K562 (cell line): ENCODE results near the gene LSS. TPM values are rescaled to one million over a fixed set of nuclear protein-coding genes. Genes with fewer than 3 reads are reported as not detected.
A peak's percentile ranks its signal among the peaks of the same experiment; 100 is the strongest.
"Not testable (repeated sequence)": the region's sequence is repeated elsewhere in the genome, so short reads cannot be mapped to it uniquely, and the experiment has no call there.

Source experiments
- ADNP ChIP-seq: fragments of 200-800 bp; sonication (Bioruptor generic); IDR thresholded peaks from 2 replicates; pipeline ENCODE4 v1.6.1; 2016; ENCODE audit warnings: missing genetic modification characterization, missing compliant biosample characterization
- ATF1 ChIP-seq, 2 experiments: fragments of 450-650 bp in 1 of 2; IDR thresholded peaks; 2 replicates each; pipeline ENCODE4 v1.6.1; 2016; ENCODE audit warnings: missing compliant biosample characterization in 1 of 2, missing genetic modification characterization in 1 of 2
- ATF7 ChIP-seq: fragments of 450-650 bp; IDR thresholded peaks from 2 replicates; pipeline ENCODE4 v1.7.1; 2014; ENCODE audit warnings: mild to moderate bottlenecking, moderate library complexity
- CC2D1A ChIP-seq: fragments of 450-650 bp; IDR thresholded peaks from 2 replicates; pipeline ENCODE4 v1.6.1; 2017; ENCODE audit warnings: mild to moderate bottlenecking
- CREM ChIP-seq: IDR thresholded peaks from 2 replicates; pipeline ENCODE4 v1.6.1; 2014; ENCODE audit warnings: antibody characterized with exemption, low read depth
- CTCF ChIP-seq, 3 experiments: IDR thresholded peaks in 2 of 3; conservative IDR thresholded peaks in 1 of 3; 2 replicates each; pipeline ENCODE4 v1.5.1; 2011 to 2012; ENCODE audit warnings: low read length in 3 of 3, mild to moderate bottlenecking in 3 of 3, control low read depth in 2 of 3, improper control_type of control experiment in 1 of 3, inconsistent platforms in 1 of 3, low read depth in 1 of 3, mixed read lengths in 1 of 3, moderate library complexity in 1 of 3; ENCODE audit not compliant: insufficient read depth in 2 of 3
- E2F8 ChIP-seq: fragments of 450-650 bp; IDR thresholded peaks from 2 replicates; pipeline ENCODE4 v1.7.1; 2018; ENCODE audit warnings: mild to moderate bottlenecking, low read depth; ENCODE audit not compliant: partially characterized antibody
- FOXK2 ChIP-seq, 2 experiments: fragments of 450-650 bp; IDR thresholded peaks in 1 of 2; conservative IDR thresholded peaks in 1 of 2; 2 replicates each; pipeline ENCODE4 v1.6.1; 2016; ENCODE audit warnings: low read depth in 2 of 2, mild to moderate bottlenecking in 1 of 2
- NKRF ChIP-seq: fragments of 450-650 bp; IDR thresholded peaks from 2 replicates; pipeline ENCODE4 v1.6.1; 2016; ENCODE audit warnings: borderline replicate concordance
- POLR3A ChIP-seq: IDR thresholded peaks from 2 replicates; pipeline ENCODE4 v1.6.1; 2011; ENCODE audit warnings: borderline replicate concordance, mild to moderate bottlenecking, moderate library complexity; ENCODE audit not compliant: insufficient read length, insufficient read depth; ENCODE audit errors: extremely low read depth
- RAD21 ChIP-seq, 2 experiments: fragments of 250-450 bp in 1 of 2; fragments of 450-650 bp in 1 of 2; sonication (Bioruptor Pico) in 1 of 2; formaldehyde crosslinking in 1 of 2; IDR thresholded peaks in 1 of 2; conservative IDR thresholded peaks in 1 of 2; 2 replicates each; pipeline versions ENCODE4 v1.4.0 to v1.8.0; 2020 to 2022; ENCODE audit warnings: mild to moderate bottlenecking in 2 of 2, moderate library complexity in 1 of 2
- ZNF511 ChIP-seq: sonication (generic); formaldehyde crosslinking; IDR thresholded peaks from 2 replicates; pipeline ENCODE4 v1.8.0; 2022; ENCODE audit warnings: mild to moderate bottlenecking, missing genetic modification reagents
- polyA plus RNA-seq, 8 experiments: library from polyadenylated mRNA; depleted of rRNA in 4 of 8; stranded (reverse) in 5 of 8; unstranded in 3 of 8; fragments of >200 nt; fragmentation: Nextera tagmentation in 2 of 8; fragmentation: Illumina TruSeq in 1 of 8; extraction: Ambion mirVana in 2 of 8; extraction: Trizol in 1 of 8; gene quantifications; 2 replicates each; pipeline versions ENCODE4 v1.2.1 to v1.2.3, GENCODE V29; 2011 to 2014; ENCODE audit warnings: inconsistent platforms in 1 of 8, missing spikeins in 1 of 8
- total RNA-seq, 7 experiments: library from RNA; depleted of rRNA in 6 of 7; stranded (reverse); fragments of >200 nt in 6 of 7; fragmentation: Illumina TruSeq in 2 of 7; extraction: Trizol in 2 of 7; gene quantifications; 2 replicates each; pipeline versions ENCODE4 v1.2.1 to v1.2.3, GENCODE V29; 2011 to 2021; ENCODE audit warnings: low replicate concordance in 1 of 7

Gene LSS
- total and polyA plus RNA-seq, 9 of the 15 experiments (the other 6 are each of a cell fraction or from before 2014, with no cell fraction given) = 2.2 to 89.5 (median 37.4) TPM

- TF ChIP-seq ZNF511 (CRISPR knock-in tag) (0 out of 2 replicates have a peak, but pooled peaks have one; percentile 48), RAD21 (CRISPR knock-in tag; conservative IDR thresholded peaks at IDR 0.05 in 1 of 2, IDR thresholded peaks at IDR 0.05 in 1 of 2) (peak; percentile 77 to 90), POLR3A (peak; percentile 31), FOXK2 (conservative IDR thresholded peaks at IDR 0.05 in 1 of 2, IDR thresholded peaks at IDR 0.05 in 1 of 2; ENCODE audit: low read depth in 2 of 2) (0 out of 4 replicates have a peak, but pooled peaks of 1 of the 2 experiments have one; percentile 30), ATF7 (peak; percentile 46; the same call in 1 of the 2 replicates), CC2D1A (peak; percentile 76), ADNP (tag) (0 out of 2 replicates have a peak, but pooled peaks have one; percentile 53), CREM (peak; percentile 32; the same call in 1 of the 2 replicates), ATF1 (tag; IDR thresholded peaks at IDR 0.05) (peak; percentile 16; the same call in 1 of the 2 replicates), CTCF (IDR thresholded peaks at IDR 0.05 in 2 of 3, conservative IDR thresholded peaks at IDR 0.05 in 1 of 3; ENCODE audit: insufficient read depth in 2 of 3, low read depth in 1 of 3, low read length in 3 of 3) (peak; percentile 83 to 89 (median 86)), E2F8 (peak; percentile 32), NKRF (peak; percentile 61)
- TF ChIP-seq ATF1 (CRISPR knock-in tag; IDR thresholded peaks at IDR 0.05) = not testable (repeated sequence)
- TF ChIP-seq, all 486 proteins: peak for 61; not testable (repeated sequence) for 425
Observed at GRCh38 chr21:46147429-46147828, 81.1 kb downstream of the LSS start (continued).
